Neural cell (in vitro differentiated cells): Measurements from ENCODE around the gene TMEM17.

Experiments used
- EP300 ChIP-seq: fragments of 450-650 bp; conservative IDR thresholded peaks from 2 replicates; pipeline ENCODE4 v1.6.1; 2014; ENCODE audit warnings: antibody characterized with exemption, mild to moderate bottlenecking, moderate library complexity; ENCODE audit not compliant: poor library complexity, severe bottlenecking
- EZH2 ChIP-seq: fragments of 200-600, 300-800 bp; shearing (Covaris generic), sonication (generic); IDR thresholded peaks from 2 replicates; pipeline ENCODE4 v1.6.1; 2014; ENCODE audit warnings: antibody characterized with exemption, low read length, borderline replicate concordance, mild to moderate bottlenecking; ENCODE audit not compliant: insufficient read depth, poor library complexity, severe bottlenecking
- MXI1 ChIP-seq: fragments of 450-650 bp; conservative IDR thresholded peaks from 2 replicates; pipeline ENCODE4 v1.6.1; 2014; ENCODE audit warnings: antibody characterized with exemption, mild to moderate bottlenecking; ENCODE audit not compliant: poor library complexity, severe bottlenecking
- POLR2AphosphoS5 ChIP-seq: IDR thresholded peaks from 2 replicates; pipeline ENCODE4 v1.6.1; 2012
- TF ChIP-seq, protein P1 (sequence below): fragments of 450-650 bp; IDR thresholded peaks from 2 replicates; pipeline ENCODE4 v1.5.1; 2014; ENCODE audit warnings: antibody characterized with exemption, mild to moderate bottlenecking, moderate library complexity; ENCODE audit not compliant: poor library complexity, severe bottlenecking

- TF ChIP-seq POLR2AphosphoS5 (no peak), EP300 (no peak), EZH2 (no peak), MXI1 (no peak)
- TF ChIP-seq, protein P1, sequence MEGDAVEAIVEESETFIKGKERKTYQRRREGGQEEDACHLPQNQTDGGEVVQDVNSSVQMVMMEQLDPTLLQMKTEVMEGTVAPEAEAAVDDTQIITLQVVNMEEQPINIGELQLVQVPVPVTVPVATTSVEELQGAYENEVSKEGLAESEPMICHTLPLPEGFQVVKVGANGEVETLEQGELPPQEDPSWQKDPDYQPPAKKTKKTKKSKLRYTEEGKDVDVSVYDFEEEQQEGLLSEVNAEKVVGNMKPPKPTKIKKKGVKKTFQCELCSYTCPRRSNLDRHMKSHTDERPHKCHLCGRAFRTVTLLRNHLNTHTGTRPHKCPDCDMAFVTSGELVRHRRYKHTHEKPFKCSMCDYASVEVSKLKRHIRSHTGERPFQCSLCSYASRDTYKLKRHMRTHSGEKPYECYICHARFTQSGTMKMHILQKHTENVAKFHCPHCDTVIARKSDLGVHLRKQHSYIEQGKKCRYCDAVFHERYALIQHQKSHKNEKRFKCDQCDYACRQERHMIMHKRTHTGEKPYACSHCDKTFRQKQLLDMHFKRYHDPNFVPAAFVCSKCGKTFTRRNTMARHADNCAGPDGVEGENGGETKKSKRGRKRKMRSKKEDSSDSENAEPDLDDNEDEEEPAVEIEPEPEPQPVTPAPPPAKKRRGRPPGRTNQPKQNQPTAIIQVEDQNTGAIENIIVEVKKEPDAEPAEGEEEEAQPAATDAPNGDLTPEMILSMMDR, result no peak
These were observed 40.8 kb downstream of the TMEM17 start for GRCh38 chr2:62465039-62465740.
